HepG2 (cell line): ENCODE data around the gene FOLR1.

Experiments used
- CEBPZ ChIP-seq: IDR thresholded peaks from 2 replicates; pipeline ENCODE4 v1.6.1; 2012; ENCODE audit warnings: low read length, improper control_type of control experiment
- CTCF ChIP-seq: sonication (generic); formaldehyde crosslinking; IDR thresholded peaks from 2 replicates; pipeline ENCODE4 v1.5.0; 2020; ENCODE audit warnings: mild to moderate bottlenecking, missing genetic modification reagents, moderate library complexity
- FOXP1 ChIP-seq, 2 experiments: fragments of 450-650 bp in 1 of 2; IDR thresholded peaks; 2 replicates each; pipeline ENCODE4 v1.6.1; 2017 to 2018; ENCODE audit warnings: antibody characterized with exemption in 1 of 2
- KDM5B ChIP-seq: sonication (generic); formaldehyde crosslinking; IDR thresholded peaks from 2 replicates; pipeline ENCODE4 v1.4.0; 2020; ENCODE audit warnings: missing genetic modification reagents, mild to moderate bottlenecking, borderline replicate concordance
- MTA3 ChIP-seq: sonication (generic); formaldehyde crosslinking; IDR thresholded peaks from 2 replicates; pipeline ENCODE4 v1.4.0; 2020; ENCODE audit warnings: missing genetic modification reagents
- MYC ChIP-seq: sonication (generic); formaldehyde crosslinking; IDR thresholded peaks from 2 replicates; pipeline ENCODE4 v1.9.0; 2021; ENCODE audit warnings: missing genetic modification reagents, borderline replicate concordance
- NFAT5 ChIP-seq: sonication (generic); formaldehyde crosslinking; IDR thresholded peaks from 2 replicates; pipeline ENCODE4 v1.4.0; 2020; ENCODE audit warnings: missing genetic modification reagents
- POLR2A ChIP-seq, 2 experiments: IDR thresholded peaks; 2 replicates each; pipeline ENCODE4 v1.6.1; 2011; ENCODE audit warnings: low read depth in 2 of 2, low read length in 2 of 2, mild to moderate bottlenecking in 1 of 2, moderate library complexity in 1 of 2; ENCODE audit not compliant: insufficient read depth in 1 of 2
- SNAPC2 ChIP-seq: sonication (generic); formaldehyde crosslinking; IDR thresholded peaks from 2 replicates; pipeline ENCODE4 v1.8.1; 2022; ENCODE audit warnings: mild to moderate bottlenecking, missing genetic modification reagents
- SP1 ChIP-seq, 2 experiments: fragments of 450-650 bp in 1 of 2; sonication (generic) in 1 of 2; formaldehyde crosslinking in 1 of 2; IDR thresholded peaks; 2 replicates each; pipeline versions ENCODE4 v1.4.0 to v1.6.1; 2016 to 2020; ENCODE audit warnings: missing genetic modification reagents in 1 of 2
- SRF ChIP-seq: IDR thresholded peaks from 2 replicates; pipeline ENCODE4 v1.6.1; 2011; ENCODE audit warnings: mild to moderate bottlenecking, low read depth, low read length, moderate library complexity
- ZBTB38 ChIP-seq: sonication (generic); formaldehyde crosslinking; IDR thresholded peaks from 2 replicates; pipeline ENCODE4 v1.5.1; 2020; ENCODE audit warnings: mild to moderate bottlenecking, missing genetic modification reagents
- ZBTB40 ChIP-seq, 2 experiments: fragments of 450-650 bp in 1 of 2; sonication (generic) in 1 of 2; formaldehyde crosslinking in 1 of 2; IDR thresholded peaks; 2 replicates each; pipeline versions ENCODE4 v1.6.1 to v1.8.0; 2016 to 2022; ENCODE audit warnings: antibody characterized with exemption in 1 of 2, mild to moderate bottlenecking in 1 of 2, missing genetic modification reagents in 1 of 2

DNA sequence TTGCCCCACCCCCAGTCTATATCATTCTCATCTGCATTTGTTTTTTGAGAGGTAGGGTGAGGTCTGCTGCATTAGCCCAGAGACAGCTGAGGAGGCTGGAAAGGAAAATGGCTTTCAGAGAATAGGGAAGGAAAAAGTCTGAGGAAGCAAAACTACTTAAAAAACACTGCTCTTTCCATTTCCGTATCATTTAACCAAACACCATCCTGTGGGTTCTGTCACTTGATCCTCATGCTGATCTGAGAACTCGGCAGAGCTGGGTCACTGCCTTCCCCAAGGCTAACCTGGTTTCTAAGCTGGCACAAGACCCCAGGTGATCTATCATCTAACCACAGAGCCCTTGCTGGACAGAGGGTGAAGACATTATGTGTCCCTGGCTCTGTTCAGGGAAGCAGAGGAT, 25.9 kb downstream of the FOLR1 start:
- no peak for TF ChIP-seq SNAPC2
- TF ChIP-seq SRF = no peak
- TF ChIP-seq KDM5B (CRISPR knock-in tag) = no peak
- TF ChIP-seq MTA3 = no peak
- TF ChIP-seq SP1 (IDR thresholded peaks at IDR 0.05) = no peak
- TF ChIP-seq SP1 (CRISPR knock-in tag; IDR thresholded peaks at IDR 0.05) = no peak
- no peak for TF ChIP-seq POLR2A (IDR thresholded peaks at IDR 0.05; ENCODE audit: insufficient read depth in 1 of 2, low read depth in 2 of 2, low read length in 2 of 2)
- TF ChIP-seq MYC = no peak
- TF ChIP-seq CEBPZ = no peak
- no peak for TF ChIP-seq ZBTB40 (IDR thresholded peaks at IDR 0.05)
- no peak for TF ChIP-seq ZBTB40 (CRISPR knock-in tag; IDR thresholded peaks at IDR 0.05)
- no peak for TF ChIP-seq ZBTB38 (CRISPR knock-in tag)
- TF ChIP-seq NFAT5 (CRISPR knock-in tag) = no peak
- no peak for TF ChIP-seq FOXP1 (IDR thresholded peaks at IDR 0.05)
- no peak for TF ChIP-seq FOXP1 (CRISPR knock-in tag; IDR thresholded peaks at IDR 0.05)
- no peak for TF ChIP-seq CTCF (CRISPR knock-in tag)
